Natural killer cell (primary cell): ENCODE data around the gene ONECUT1. TPM values are rescaled to one million over a fixed set of nuclear protein-coding genes. Genes with fewer than 3 reads are reported as not detected.

Experiments used
- ATAC-seq, 3 donors: fragments of 150-1000 bp in 2 of 3; fragments of 200-7000 bp in 1 of 3; cut with Tn5 transposase; 1 replicate in 1 of 3; 2 replicates in 2 of 3; pipeline ENCODE4 v1.10.0; 2021; ENCODE audit warnings: mild to moderate bottlenecking in 2 of 3, moderate library complexity in 2 of 3
- DNase-seq, 2 donors: peaks; one replicate each; pipeline versions ENCODE4 v3.0.0 to v3.0.0-alpha.2; 2013 to 2021; ENCODE audit warnings: mixed read lengths in 1 of 2
- H3K27ac ChIP-seq: one replicate; pipeline ENCODE4 v1.5.1; 2013; ENCODE audit warnings: mild to moderate bottlenecking, low read length
- H3K27me3 ChIP-seq: one replicate; pipeline ENCODE4 v1.6.1; 2013; ENCODE audit warnings: low read length; ENCODE audit not compliant: control insufficient read depth, insufficient read depth
- H3K36me3 ChIP-seq: one replicate; pipeline ENCODE4 v1.6.1; 2013; ENCODE audit warnings: low read length; ENCODE audit not compliant: control insufficient read depth, insufficient read depth
- H3K4me1 ChIP-seq: one replicate; pipeline ENCODE4 v1.6.1; 2013; ENCODE audit warnings: low read length; ENCODE audit not compliant: control insufficient read depth, insufficient read depth
- H3K4me3 ChIP-seq: one replicate; pipeline ENCODE4 v1.5.1; 2013; ENCODE audit warnings: low read length
- H3K9me3 ChIP-seq: one replicate; pipeline ENCODE4 v1.6.1; 2013; ENCODE audit warnings: low read length; ENCODE audit not compliant: control insufficient read depth, insufficient read depth
- H3K27ac Mint-ChIP-seq, 2 donors: one replicate each; pipeline ENCODE4 v1.8.0; 2022; ENCODE audit warnings: mild to moderate bottlenecking in 2 of 2, mixed read lengths in 2 of 2, moderate library complexity in 1 of 2
- H3K27me3 Mint-ChIP-seq, 2 donors: one replicate each; pipeline ENCODE4 v1.8.0; 2022; ENCODE audit warnings: low read depth in 2 of 2, mixed read lengths in 2 of 2
- H3K36me3 Mint-ChIP-seq: one replicate; pipeline ENCODE4 v1.8.0; 2022; ENCODE audit warnings: mixed read lengths
- H3K4me1 Mint-ChIP-seq, 2 donors: one replicate each; pipeline ENCODE4 v1.8.0; 2022; ENCODE audit warnings: mixed read lengths in 2 of 2
- H3K4me3 Mint-ChIP-seq: one replicate; pipeline ENCODE4 v1.8.0; 2022; ENCODE audit warnings: mild to moderate bottlenecking, moderate library complexity, mixed read lengths
- H3K9me3 Mint-ChIP-seq, 2 donors: one replicate each; pipeline ENCODE4 v1.8.0; 2022; ENCODE audit warnings: mixed read lengths in 2 of 2
- WGBS: methylation state at CpG from one replicate; pipeline ENCODE4 v1.1.7; 2013; ENCODE audit warnings: missing lambda C conversion rate; ENCODE audit not compliant: insufficient coverage; 5-methylcytosine and 5-hydroxymethylcytosine counted together
- intact Hi-C: fragments of 100-400 bp; cut with micrococcal nuclease; formaldehyde crosslinking; loops from one replicate; pipeline ENCODE4 v1.14.2; 2022
- total RNA-seq, 4 donors: library from RNA; stranded (reverse); fragments of 120-200 nt in 1 of 4; gene quantifications; one replicate each; pipeline versions ENCODE4 v1.2.3 to v1.2.4, GENCODE V29; 2013 to 2022
- TF ChIP-seq, protein P1 (sequence below): fragments of 200-600 bp; IDR thresholded peaks from one replicate; pipeline ENCODE4 v1.8.0; 2022; ENCODE audit warnings: antibody characterized with exemption

ONECUT1 gene
- total RNA-seq, 3 donors from 2014 or later (not counting 1 experiment from before 2014, with no cell fraction given) = not detected

- no peak overlapping the region for H3K27ac ChIP-seq
- intact Hi-C loops = no loop called here
- H3K4me1 ChIP-seq = no peaks in the 10 kb centered on the region
- Mint-ChIP-seq H3K36me3 (no peaks in the 10 kb centered on the region), H3K27me3 (peaks cover 0 to 20% of the 10 kb centered on the region in 2 donors), H3K4me1 (no peaks in the 10 kb centered on the region), H3K9me3 (no peaks in the 10 kb centered on the region), H3K4me3 (no peak overlapping the region), H3K27ac (no peak overlapping the region)
- H3K9me3 ChIP-seq = no peaks in the 10 kb centered on the region
- no peak overlapping the region for H3K4me3 ChIP-seq
- TF ChIP-seq, protein P1, sequence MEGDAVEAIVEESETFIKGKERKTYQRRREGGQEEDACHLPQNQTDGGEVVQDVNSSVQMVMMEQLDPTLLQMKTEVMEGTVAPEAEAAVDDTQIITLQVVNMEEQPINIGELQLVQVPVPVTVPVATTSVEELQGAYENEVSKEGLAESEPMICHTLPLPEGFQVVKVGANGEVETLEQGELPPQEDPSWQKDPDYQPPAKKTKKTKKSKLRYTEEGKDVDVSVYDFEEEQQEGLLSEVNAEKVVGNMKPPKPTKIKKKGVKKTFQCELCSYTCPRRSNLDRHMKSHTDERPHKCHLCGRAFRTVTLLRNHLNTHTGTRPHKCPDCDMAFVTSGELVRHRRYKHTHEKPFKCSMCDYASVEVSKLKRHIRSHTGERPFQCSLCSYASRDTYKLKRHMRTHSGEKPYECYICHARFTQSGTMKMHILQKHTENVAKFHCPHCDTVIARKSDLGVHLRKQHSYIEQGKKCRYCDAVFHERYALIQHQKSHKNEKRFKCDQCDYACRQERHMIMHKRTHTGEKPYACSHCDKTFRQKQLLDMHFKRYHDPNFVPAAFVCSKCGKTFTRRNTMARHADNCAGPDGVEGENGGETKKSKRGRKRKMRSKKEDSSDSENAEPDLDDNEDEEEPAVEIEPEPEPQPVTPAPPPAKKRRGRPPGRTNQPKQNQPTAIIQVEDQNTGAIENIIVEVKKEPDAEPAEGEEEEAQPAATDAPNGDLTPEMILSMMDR = no peak
- WGBS = 100% methylated on average over 1 of the region's 2 CpGs
- H3K27me3 ChIP-seq = no peaks in the 10 kb centered on the region
- H3K36me3 ChIP-seq = no peaks in the 10 kb centered on the region
- no peak for DNase-seq
- no peak for ATAC-seq
Measured at GRCh38 chr15:52710708-52711389, 79.3 kb downstream of the ONECUT1 start.

DNA sequence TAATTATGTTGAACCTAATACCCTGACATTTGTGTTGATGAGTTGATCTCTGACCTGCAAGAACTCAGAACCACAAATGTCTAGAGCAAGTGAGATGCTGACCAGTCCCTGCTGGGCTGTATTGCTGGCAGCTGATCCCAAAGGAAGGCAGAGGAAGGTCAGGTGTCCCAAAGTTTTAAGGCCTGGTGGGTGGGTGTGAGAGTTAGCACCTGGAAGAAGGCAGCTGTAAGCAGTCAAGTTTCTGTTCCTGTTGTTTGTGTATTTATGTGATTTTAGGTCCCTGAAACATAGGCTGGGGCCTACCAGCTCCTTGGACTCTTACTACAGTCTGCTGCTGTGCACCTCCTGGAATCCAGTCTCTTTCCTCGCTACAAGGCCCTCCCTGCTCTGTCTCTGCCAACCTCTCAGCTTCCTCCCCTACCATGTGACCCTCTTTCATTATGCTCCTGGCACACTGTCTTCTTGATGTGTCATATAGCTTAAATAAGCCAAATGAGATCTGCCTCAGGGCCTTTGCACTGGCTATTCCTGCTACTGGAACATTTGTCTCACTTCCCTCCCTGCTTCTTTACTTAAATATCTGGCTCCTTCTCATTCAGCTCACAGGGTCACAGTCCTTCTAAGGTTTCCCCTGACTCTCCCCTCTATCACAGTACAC, 80.0 kb downstream of the ONECUT1 start:
- Histone ChIP-seq H3K4me1 (no peaks in the 10 kb centered on the region), H3K36me3 (no peaks in the 10 kb centered on the region), H3K27me3 (no peaks in the 10 kb centered on the region), H3K27ac (peak overlapping the region; percentile 34), H3K4me3 (no peak overlapping the region), H3K9me3 (no peaks in the 10 kb centered on the region)
- TF ChIP-seq, protein P1 = no peak
- Mint-ChIP-seq H3K27me3 (peaks cover 0 to 20% of the 10 kb centered on the region in 2 donors), H3K4me3 (no peak overlapping the region), H3K4me1 (no peaks in the 10 kb centered on the region), H3K9me3 (no peaks in the 10 kb centered on the region), H3K27ac (no peak overlapping the region), H3K36me3 (no peaks in the 10 kb centered on the region)
- ATAC-seq = no peak
- intact Hi-C loops = no loop called here
- 96% methylated on average over 1 of the region's 1 CpG for WGBS
- DNase-seq = no peak

- H3K9me3 Mint-ChIP-seq = no peaks in the 10 kb centered on the region
- peak in 1 of 3 donors; percentile 43 for ATAC-seq
Measured at GRCh38 chr15:52709187-52709981, 80.8 kb downstream of the ONECUT1 start.

More at GRCh38 chr15:52709187-52709981, 80.8 kb downstream of the ONECUT1 start:
- no peaks in the 10 kb centered on the region for H3K9me3 ChIP-seq
- H3K4me3 Mint-ChIP-seq = no peak overlapping the region
- WGBS = 88% methylated on average over 10 of the region's 10 CpGs
- no peak for DNase-seq
- H3K36me3 Mint-ChIP-seq = no peaks in the 10 kb centered on the region
- H3K27ac ChIP-seq = peak overlapping the region; percentile 34
- TF ChIP-seq, protein P1 = no peak
- no peaks in the 10 kb centered on the region for H3K27me3 ChIP-seq
- peak overlapping the region; percentile 21 for H3K4me3 ChIP-seq
- H3K36me3 ChIP-seq = no peaks in the 10 kb centered on the region
- H3K27me3 Mint-ChIP-seq = peaks cover 0 to 24% of the 10 kb centered on the region in 2 donors
- no peaks in the 10 kb centered on the region for H3K4me1 ChIP-seq
- no peaks in the 10 kb centered on the region for H3K4me1 Mint-ChIP-seq
- no peak overlapping the region for H3K27ac Mint-ChIP-seq
- intact Hi-C loops = no loop called here

Other genes starting within 250 kb of the ONECUT1 start
- gene ARPP19, start 221.3 kb downstream of the ONECUT1 start, total RNA-seq = 100 to 1,000 TPM; 110 to 147 (median 121) TPM
- 100 to 1,000 TPM; 107 to 127 (median 114) TPM for gene ATOSA, start 110.9 kb downstream of the ONECUT1 start, total RNA-seq